H9 (cell line): ENCODE measurements around the gene GAD1. TPM values are rescaled to one million over a fixed set of nuclear protein-coding genes. Genes with fewer than 3 reads are reported as not detected.

ENCODE experiments used
- DNase-seq: peaks from one replicate; pipeline ENCODE4 v3.0.0-alpha.2; 2017
- H2AFZ ChIP-seq: one replicate; pipeline ENCODE4 v1.6.1; 2013; ENCODE audit warnings: mild to moderate bottlenecking, low read length, control low read depth, moderate library complexity
- H2AK5ac ChIP-seq: 2 replicates; pipeline ENCODE4 v1.6.1; 2013; ENCODE audit warnings: low read length, control low read depth, mixed read lengths; ENCODE audit not compliant: insufficient read length
- H2BK120ac ChIP-seq: one replicate; pipeline ENCODE4 v1.6.1; 2013; ENCODE audit warnings: low read depth, mild to moderate bottlenecking, low read length, control low read depth, inconsistent platforms; ENCODE audit not compliant: poor library complexity, severe bottlenecking
- H2BK12ac ChIP-seq: 2 replicates; pipeline ENCODE4 v1.6.1; 2013; ENCODE audit warnings: low read length, control low read depth, mixed read lengths, low read depth; ENCODE audit not compliant: insufficient read length
- H2BK15ac ChIP-seq: 2 replicates; pipeline ENCODE4 v1.6.1; 2013; ENCODE audit warnings: low read depth, low read length, control low read depth
- H2BK20ac ChIP-seq: one replicate; pipeline ENCODE4 v1.6.1; 2013; ENCODE audit warnings: low read depth, mild to moderate bottlenecking, low read length, control low read depth, inconsistent platforms; ENCODE audit not compliant: poor library complexity, severe bottlenecking
- H2BK5ac ChIP-seq: 2 replicates; pipeline ENCODE4 v1.6.1; 2013; ENCODE audit warnings: low read length, control low read depth, mixed read lengths; ENCODE audit not compliant: insufficient read length
- H3K14ac ChIP-seq: 2 replicates; pipeline ENCODE4 v1.6.1; 2013; ENCODE audit warnings: low read length, control low read depth; ENCODE audit not compliant: insufficient read depth
- H3K18ac ChIP-seq: 2 replicates; pipeline ENCODE4 v1.6.1; 2013; ENCODE audit warnings: low read depth, mild to moderate bottlenecking, mixed read lengths, low read length, control low read depth; ENCODE audit not compliant: insufficient read length
- H3K23ac ChIP-seq: 2 replicates; pipeline ENCODE4 v1.6.1; 2013; ENCODE audit warnings: low read length, control low read depth, mixed read lengths, low read depth; ENCODE audit not compliant: insufficient read length
- H3K23me2 ChIP-seq: 2 replicates; pipeline ENCODE4 v1.6.1; 2013; ENCODE audit warnings: low read depth, mild to moderate bottlenecking, mixed read lengths, low read length, control low read depth; ENCODE audit not compliant: insufficient read length, poor library complexity, severe bottlenecking
- H3K27ac ChIP-seq: 2 replicates; pipeline ENCODE4 v1.5.1; 2013; ENCODE audit warnings: low read length, control low read depth, mixed read lengths, low read depth; ENCODE audit not compliant: insufficient read length
- H3K27me3 ChIP-seq: 2 replicates; pipeline ENCODE4 v1.6.1; 2013; ENCODE audit warnings: low read length, control low read depth, inconsistent platforms; ENCODE audit not compliant: insufficient read depth
- H3K4ac ChIP-seq: 2 replicates; pipeline ENCODE4 v1.6.1; 2013; ENCODE audit warnings: low read depth, mild to moderate bottlenecking, control low read depth, inconsistent platforms, low read length, moderate library complexity
- H3K4me1 ChIP-seq: 2 replicates; pipeline ENCODE4 v1.6.1; 2013; ENCODE audit warnings: low read length, control low read depth, inconsistent platforms; ENCODE audit not compliant: insufficient read depth
- H3K4me2 ChIP-seq: 2 replicates; pipeline ENCODE4 v1.6.1; 2013; ENCODE audit warnings: low read length, control low read depth, mixed read lengths; ENCODE audit not compliant: insufficient read length, insufficient read depth
- H3K56ac ChIP-seq: 2 replicates; pipeline ENCODE4 v1.6.1; 2013; ENCODE audit warnings: low read depth, mild to moderate bottlenecking, mixed read lengths, low read length, control low read depth; ENCODE audit not compliant: insufficient read length
- H3K79me1 ChIP-seq: 2 replicates; pipeline ENCODE4 v1.6.1; 2013; ENCODE audit warnings: low read depth, mild to moderate bottlenecking, moderate library complexity, low read length, control low read depth, inconsistent platforms; ENCODE audit not compliant: insufficient read depth, poor library complexity, severe bottlenecking
- H3K79me2 ChIP-seq: 2 replicates; pipeline ENCODE4 v1.6.1; 2013; ENCODE audit warnings: low read length, control low read depth, inconsistent platforms; ENCODE audit not compliant: insufficient read depth
- H3K9ac ChIP-seq: 2 replicates; pipeline ENCODE4 v1.6.1; 2013; ENCODE audit warnings: low read length, control low read depth, mixed read lengths; ENCODE audit not compliant: insufficient read length; ENCODE audit errors: extremely low read depth
- H3K9me3 ChIP-seq: one replicate; pipeline ENCODE4 v1.6.1; 2013; ENCODE audit warnings: low read depth, low read length, inconsistent platforms; ENCODE audit not compliant: control insufficient read depth
- H3T11ph ChIP-seq: one replicate; pipeline ENCODE4 v1.6.1; 2013; ENCODE audit warnings: mild to moderate bottlenecking, low read length, control low read depth, inconsistent platforms
- H4K20me1 ChIP-seq: one replicate; pipeline ENCODE4 v1.6.1; 2013; ENCODE audit not compliant: control insufficient read depth, insufficient read length, insufficient read depth
- H4K5ac ChIP-seq: 2 replicates; pipeline ENCODE4 v1.6.1; 2013; ENCODE audit warnings: low read depth, mild to moderate bottlenecking, mixed read lengths, low read length, control low read depth; ENCODE audit not compliant: insufficient read length
- H4K8ac ChIP-seq: replicated peaks from 2 replicates; pipeline ENCODE4 v1.6.1; 2013; ENCODE audit warnings: low read length, control low read depth, mixed read lengths, low read depth; ENCODE audit not compliant: insufficient read length
- H4K91ac ChIP-seq: 2 replicates; pipeline ENCODE4 v1.6.1; 2013; ENCODE audit warnings: low read depth, mild to moderate bottlenecking, moderate library complexity, mixed read lengths, low read length, control low read depth; ENCODE audit not compliant: insufficient read length
- H3K27ac Mint-ChIP-seq, 3 experiments: 2 replicates in 2 of 3; 3 replicates in 1 of 3; pipeline ENCODE4 v1.8.0; 2020 to 2021; ENCODE audit warnings: mixed read lengths in 3 of 3, mild to moderate bottlenecking in 1 of 3, moderate library complexity in 1 of 3
- H3K27me3 Mint-ChIP-seq: 2 replicates; pipeline ENCODE4 v1.8.0; 2021; ENCODE audit warnings: low read depth, mild to moderate bottlenecking, moderate library complexity, mixed read lengths
- H3K36me3 Mint-ChIP-seq, 3 experiments: 2 replicates in 2 of 3; 3 replicates in 1 of 3; pipeline ENCODE4 v1.8.0; 2020 to 2021; ENCODE audit warnings: low read depth in 3 of 3, mixed read lengths in 3 of 3; ENCODE audit not compliant: insufficient read depth in 1 of 3
- H3K4me1 Mint-ChIP-seq, 2 experiments: 2 replicates each; pipeline ENCODE4 v1.8.0; 2020; ENCODE audit warnings: mixed read lengths in 2 of 2
- H3K4me3 Mint-ChIP-seq, 2 experiments: 2 replicates in 1 of 2; 3 replicates in 1 of 2; pipeline ENCODE4 v1.8.0; 2020 to 2021; ENCODE audit warnings: mild to moderate bottlenecking in 2 of 2, mixed read lengths in 2 of 2, moderate library complexity in 1 of 2
- H3K9me3 Mint-ChIP-seq, 2 experiments: 2 replicates in 1 of 2; 3 replicates in 1 of 2; pipeline ENCODE4 v1.8.0; 2020; ENCODE audit warnings: mild to moderate bottlenecking in 2 of 2, mixed read lengths in 2 of 2, moderate library complexity in 1 of 2
- CTCF ChIP-seq: fragments of 200-600 bp; sonication (generic); conservative IDR thresholded peaks from 3 replicates; pipeline ENCODE4 v1.8.0; 2021; ENCODE audit warnings: antibody characterized with exemption, mild to moderate bottlenecking
- total RNA-seq: library from RNA; stranded (reverse); gene quantifications from 2 replicates; pipeline ENCODE4 v1.2.1, GENCODE V29; 2021

GAD1 gene
- total RNA-seq, 1 experiment from 2014 or later, result 1.8 TPM

DNA sequence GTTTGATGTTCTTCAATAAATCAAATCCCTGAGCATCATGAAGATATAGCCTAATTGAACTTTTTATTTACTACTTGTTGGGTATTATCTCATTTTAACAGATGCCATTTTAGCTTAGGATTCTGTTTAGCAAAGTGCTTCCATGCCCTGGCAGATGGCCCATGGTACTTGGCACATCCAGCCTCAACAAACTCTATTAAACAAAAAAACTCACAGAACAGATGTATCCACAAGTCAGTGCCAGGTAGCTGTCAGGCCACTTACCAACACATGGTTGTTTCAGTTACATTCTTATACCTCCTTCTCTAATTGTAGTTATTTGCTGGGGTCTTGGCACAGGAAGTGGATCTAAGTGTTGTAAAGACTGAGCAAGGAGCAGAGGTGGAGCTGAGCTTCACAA, 29.6 kb downstream of the GAD1 start:
- H3K27ac Mint-ChIP-seq, result no peak overlapping the region
- no peak overlapping the region for H2BK5ac ChIP-seq

More for the DNA sequence above, 29.6 kb downstream of the GAD1 start:
- H3K4me2 ChIP-seq, result no peak overlapping the region
- DNase-seq, result no peak
- no peak overlapping the region for H3K9ac ChIP-seq
- no peak overlapping the region for H3K23ac ChIP-seq
- no peak overlapping the region for H3K27ac ChIP-seq
- H3T11ph ChIP-seq, result no peak overlapping the region
- no peaks in the 10 kb centered on the region for H3K9me3 ChIP-seq
- no peaks in the 10 kb centered on the region for H3K79me2 ChIP-seq
- no peak overlapping the region for H3K18ac ChIP-seq
- no peak overlapping the region for H2BK15ac ChIP-seq
- no peak overlapping the region for H2BK12ac ChIP-seq
- H3K23me2 ChIP-seq, result no peaks in the 10 kb centered on the region
- H3K4me3 Mint-ChIP-seq, result no peak overlapping the region
- H4K20me1 ChIP-seq, result no peaks in the 10 kb centered on the region
- no peak overlapping the region for H2BK120ac ChIP-seq
- H4K8ac ChIP-seq, result no peak overlapping the region
- H3K4ac ChIP-seq, result no peak overlapping the region
- no peak overlapping the region for H2AK5ac ChIP-seq
- no peak overlapping the region for H4K5ac ChIP-seq
- H2AFZ ChIP-seq, result no peak overlapping the region
- no peaks in the 10 kb centered on the region for H3K27me3 ChIP-seq
- TF ChIP-seq CTCF, result no peak
- H3K36me3 Mint-ChIP-seq, result no peaks in the 10 kb centered on the region
- H4K91ac ChIP-seq, result no peak overlapping the region
- H3K79me1 ChIP-seq, result no peaks in the 10 kb centered on the region
- H2BK20ac ChIP-seq, result no peak overlapping the region
- H3K14ac ChIP-seq, result no peak overlapping the region
- H3K27me3 Mint-ChIP-seq, result peaks cover 3% of the 10 kb centered on the region; the same call in 1 of the 2 replicates
- H3K56ac ChIP-seq, result no peak overlapping the region
- H3K9me3 Mint-ChIP-seq, result no peaks in the 10 kb centered on the region; a peak in 1 of 5 replicates
- no peaks in the 10 kb centered on the region for H3K4me1 Mint-ChIP-seq
- no peaks in the 10 kb centered on the region for H3K4me1 ChIP-seq
